ENCODE data around the gene SLC15A3.

DNA sequence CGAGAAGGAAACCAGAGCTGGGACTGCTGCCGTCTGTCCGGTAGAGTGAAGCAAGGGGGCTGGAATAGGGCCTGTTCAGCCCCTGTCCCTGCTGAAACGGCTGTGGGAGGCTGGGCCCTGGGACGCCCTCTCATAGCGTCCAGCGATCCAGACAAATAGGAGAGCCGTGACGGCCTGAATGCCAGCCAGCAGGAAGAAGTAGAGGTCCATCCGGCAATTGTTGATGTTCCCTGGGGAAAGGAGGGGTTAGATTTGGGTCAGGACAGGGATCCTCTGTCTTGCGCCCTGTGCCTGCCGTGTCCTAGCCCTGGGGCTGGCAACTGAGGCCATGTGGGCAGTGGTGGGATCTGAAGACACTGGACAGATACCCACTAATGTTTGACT is 14.8 kb downstream of the SLC15A3 start:
- TF ChIP-seq GATA2 (IDR thresholded peaks at IDR 0.05; ENCODE audit: low read depth, low read length) (no peak), GATA3 (IDR thresholded peaks at IDR 0.05; ENCODE audit: low read depth, low read length) (no peak)
